GM18505 (cell line): Measurements from ENCODE around the gene TEP1.

ENCODE experiments used
- ATAC-seq: cut with Tn5 transposase; IDR thresholded peaks from one replicate; pipeline ENCODE4 v1.9.1; 2021; ENCODE audit not compliant: unreplicated experiment
- POLR2A ChIP-seq: IDR thresholded peaks from 4 replicates; pipeline ENCODE4 v1.6.1; 2011; ENCODE audit warnings: borderline replicate concordance; ENCODE audit not compliant: insufficient read depth, insufficient read length; ENCODE audit errors: extremely low read depth

The TEP1 gene

DNA sequence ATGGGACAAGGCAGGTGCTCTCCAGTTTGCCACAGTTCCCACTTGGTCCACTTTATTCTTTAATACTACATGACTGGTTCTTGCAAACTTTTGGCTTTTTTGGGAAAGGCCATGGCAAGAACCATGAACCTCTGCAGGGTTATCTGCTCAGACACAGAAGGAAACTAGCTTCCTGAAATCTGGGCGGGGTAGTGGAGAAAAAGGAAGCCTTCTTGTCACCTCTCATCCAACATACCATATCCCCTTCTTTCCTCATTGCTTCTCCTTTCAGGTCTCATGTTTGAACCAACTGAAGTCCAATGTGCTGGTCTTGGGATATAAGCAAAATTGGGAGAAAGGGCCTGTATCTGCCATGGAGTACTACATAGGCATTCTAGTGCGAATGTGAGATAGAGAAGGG lies 28.2 kb upstream of the TEP1 start:
- ATAC-seq, result no peak
- no peak for TF ChIP-seq POLR2A

DNA sequence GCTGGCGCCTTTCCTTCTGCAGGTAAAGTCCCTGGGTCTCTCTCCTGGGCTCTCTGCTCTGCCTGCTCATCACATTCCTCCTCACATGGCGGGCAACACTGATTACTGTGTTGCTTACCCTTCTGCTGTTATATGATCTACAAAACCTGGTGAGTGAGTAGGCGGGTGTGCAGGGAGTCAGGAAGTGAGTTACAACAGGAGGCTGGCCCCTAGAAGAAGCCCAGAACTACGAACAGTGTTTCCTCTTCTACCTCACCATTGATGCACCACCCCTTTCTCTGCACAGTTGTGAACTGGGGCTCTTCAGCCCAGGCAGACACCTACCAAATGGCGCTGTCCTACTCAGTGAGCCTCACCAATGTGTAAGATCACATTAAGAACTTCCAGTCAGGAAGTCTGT lies 27.6 kb upstream of the TEP1 start:
- no peak for TF ChIP-seq POLR2A
- ATAC-seq, result no peak

DNA sequence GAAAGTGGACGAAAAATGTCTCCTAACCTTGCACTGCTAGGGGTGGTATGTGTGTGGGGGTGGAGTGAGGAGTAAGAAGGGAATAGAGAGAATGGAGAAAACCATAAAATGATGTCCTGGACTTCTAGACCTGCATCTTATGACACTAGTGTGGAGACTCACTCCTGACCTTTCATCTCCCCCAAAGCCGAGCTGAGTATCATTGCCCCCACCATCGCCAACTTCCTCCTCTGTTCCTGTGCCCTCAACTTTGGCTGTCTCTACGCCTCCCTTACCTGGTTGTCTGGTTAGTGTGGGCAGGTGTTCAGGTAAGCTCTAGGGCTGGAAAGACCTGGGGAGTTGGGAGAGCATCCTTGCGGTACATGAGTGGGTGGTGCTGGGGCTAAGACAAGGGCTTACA lies 27.2 kb upstream of the TEP1 start:
- ATAC-seq, result no peak
- TF ChIP-seq POLR2A, result no peak

DNA sequence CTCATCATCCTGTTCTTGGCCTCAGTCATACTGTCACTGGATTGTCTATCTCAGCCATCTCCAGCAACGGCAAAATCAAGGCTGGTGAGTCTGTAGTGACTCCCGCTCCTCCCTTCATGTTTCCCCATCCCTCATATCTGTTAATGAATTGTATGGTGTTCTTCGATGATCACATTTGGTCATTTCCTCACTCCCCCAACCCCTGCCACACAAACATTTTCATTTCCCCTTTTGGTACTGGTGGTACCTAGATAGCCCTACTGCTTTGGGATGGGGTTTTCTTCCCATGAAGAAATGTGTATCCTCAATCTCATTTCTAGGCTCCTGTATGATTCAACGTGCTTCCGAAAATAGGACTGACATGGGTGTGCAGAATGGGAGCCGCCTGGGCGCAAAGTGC lies 25.4 kb upstream of the TEP1 start:
- no peak for TF ChIP-seq POLR2A
- ATAC-seq, result peak; percentile 52

DNA sequence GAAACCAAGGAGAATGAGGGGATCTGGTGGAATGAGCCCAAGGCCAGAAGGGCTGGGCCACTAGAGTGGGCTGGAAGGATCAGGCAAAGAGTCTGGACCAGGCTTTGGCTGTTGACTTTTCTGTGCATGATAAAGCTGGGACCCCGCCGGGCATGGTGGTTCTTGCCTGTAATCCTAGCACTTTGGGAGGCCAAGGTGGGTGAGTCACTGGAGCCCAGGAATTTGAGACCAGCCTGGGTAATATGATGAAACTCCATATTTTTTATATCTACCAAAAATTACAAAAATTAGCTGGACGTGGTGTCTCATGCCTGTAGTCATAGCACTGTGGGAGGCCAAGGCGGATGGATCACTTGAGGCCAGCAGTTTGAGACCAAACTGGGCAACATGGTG lies 23.1 kb upstream of the TEP1 start:
- no peak for ATAC-seq
- TF ChIP-seq POLR2A, result no peak

DNA sequence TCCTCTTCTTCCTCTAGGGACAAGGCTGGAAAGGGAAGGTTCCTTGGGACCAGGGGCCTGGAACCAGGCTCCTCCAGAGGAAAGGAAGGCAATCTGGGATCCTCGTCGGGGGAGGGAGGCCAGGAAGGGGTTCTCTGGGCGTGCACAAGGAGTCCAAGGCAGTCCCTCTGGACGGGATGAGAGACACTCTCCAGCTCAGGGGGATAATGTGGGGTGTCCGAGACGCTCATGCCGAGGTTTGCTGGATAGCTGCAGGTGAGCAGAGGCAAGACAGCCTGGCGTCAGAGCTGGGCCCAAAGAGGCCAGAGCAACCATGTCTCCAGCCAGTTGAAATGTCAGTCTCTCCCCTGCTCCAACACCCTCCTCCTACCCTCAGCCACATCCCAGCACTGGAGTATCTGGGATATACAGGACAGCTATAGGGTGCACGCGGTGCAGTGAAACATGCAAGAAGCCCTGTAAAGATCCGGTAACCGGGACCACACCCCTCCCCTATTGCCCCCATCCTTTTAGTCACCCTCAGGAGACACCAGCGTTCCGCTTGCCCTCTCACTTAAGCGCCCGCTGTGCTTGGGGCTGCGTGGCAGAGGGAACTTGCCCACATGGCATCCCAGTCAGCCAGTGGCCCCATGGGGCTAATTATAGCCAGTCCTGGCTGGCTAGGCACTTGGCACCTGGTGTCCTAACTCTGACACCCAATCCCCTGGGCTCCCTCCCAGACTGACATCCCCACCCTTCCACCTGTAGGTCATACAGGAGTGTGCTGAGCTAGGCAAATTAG lies 22.5 kb upstream of the TEP1 start, which contains the start of gene KLHL33:
Gene KLHL33, minus strand, starts transcription at position 585 of the 781 bp plus-strand sequence. Its CDS starts 355 bp downstream, at position 230.
- TF ChIP-seq POLR2A, result no peak
- ATAC-seq, result no peak

DNA sequence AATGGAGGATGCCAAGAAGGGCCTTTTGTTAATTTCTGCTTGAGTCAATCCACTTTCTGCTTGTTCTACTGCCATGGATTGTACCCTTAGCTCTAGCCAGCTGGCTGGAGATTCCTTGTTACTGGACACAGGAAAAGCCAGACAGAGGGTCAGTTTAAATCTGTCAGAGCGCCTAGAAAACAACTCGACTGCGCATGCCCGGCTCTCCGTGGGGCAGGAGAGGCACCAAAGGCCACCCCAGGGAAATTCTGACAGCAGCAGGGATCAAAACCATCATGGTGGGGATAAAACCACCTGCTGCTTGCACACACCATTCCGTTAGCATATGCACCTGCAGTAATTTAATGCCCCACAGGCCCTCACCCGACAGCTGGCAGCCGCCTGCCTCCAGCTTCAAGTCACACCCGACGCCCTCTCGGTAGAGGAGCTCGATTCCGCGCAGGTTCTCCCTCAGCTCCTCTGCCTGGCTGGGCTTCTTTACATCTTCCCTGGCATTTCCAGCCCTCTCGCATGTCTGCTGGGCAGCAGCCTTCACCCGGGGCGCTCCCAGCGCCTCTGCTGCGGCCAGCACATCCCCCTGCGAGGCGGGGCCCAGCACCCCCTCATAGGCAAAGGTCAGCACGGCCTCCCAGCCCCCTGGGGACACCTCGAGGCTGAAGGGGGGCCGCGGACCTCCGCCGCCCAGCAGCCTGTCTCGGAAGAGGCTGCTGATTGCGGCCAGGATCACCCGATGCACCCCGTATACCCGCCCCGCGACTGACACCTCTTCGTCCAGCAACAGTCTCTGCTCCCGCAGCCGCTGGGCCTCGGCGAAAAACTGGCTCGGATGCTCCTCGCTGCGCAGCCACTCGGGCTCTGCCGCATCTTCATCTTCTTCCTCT lies 21.6 kb upstream of the TEP1 start:
- no peak for TF ChIP-seq POLR2A
- ATAC-seq, result no peak

DNA sequence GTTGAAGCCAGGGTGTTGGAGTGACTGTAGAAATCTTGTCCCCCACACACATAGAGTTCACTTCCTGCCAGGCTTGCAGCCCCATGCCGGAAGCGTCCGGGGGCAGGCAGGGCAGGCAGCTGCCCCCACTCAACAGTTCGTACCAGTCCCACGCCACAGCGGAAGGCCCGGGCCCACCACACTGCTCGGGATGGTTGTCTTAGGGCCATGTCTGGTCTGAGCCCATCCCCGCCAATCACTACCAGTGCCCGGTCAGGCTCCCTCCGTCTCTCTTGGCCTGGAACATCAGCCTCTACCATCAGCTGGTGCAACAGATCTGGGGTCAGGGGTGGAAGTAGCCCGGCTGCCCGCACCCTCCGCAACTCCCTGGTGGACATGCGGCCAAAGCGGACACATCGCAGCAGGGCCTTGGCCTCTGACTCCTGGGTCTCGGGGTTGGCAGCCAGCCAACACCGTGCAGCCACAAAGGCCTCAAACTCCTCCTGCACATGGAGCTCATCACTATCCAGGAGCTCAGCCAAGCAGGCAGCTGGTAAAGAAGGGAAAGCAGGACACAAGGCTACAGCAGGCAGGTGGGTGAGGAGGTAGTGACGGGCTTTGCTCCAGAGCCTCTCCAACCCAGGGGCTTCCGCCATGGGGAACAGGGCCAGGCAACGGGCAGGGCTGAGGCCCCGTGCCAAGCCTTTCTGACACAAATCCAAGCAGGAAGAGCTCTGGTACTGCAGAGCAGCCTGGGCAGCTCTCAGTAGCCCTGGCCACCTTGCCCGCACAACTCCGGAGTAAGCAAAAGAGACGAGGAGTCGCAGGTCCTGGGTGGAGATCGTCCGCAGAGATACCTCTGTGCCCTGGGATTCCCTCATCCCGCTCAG lies 16.7 kb upstream of the TEP1 start:
- TF ChIP-seq POLR2A, result no peak
- no peak for ATAC-seq

DNA sequence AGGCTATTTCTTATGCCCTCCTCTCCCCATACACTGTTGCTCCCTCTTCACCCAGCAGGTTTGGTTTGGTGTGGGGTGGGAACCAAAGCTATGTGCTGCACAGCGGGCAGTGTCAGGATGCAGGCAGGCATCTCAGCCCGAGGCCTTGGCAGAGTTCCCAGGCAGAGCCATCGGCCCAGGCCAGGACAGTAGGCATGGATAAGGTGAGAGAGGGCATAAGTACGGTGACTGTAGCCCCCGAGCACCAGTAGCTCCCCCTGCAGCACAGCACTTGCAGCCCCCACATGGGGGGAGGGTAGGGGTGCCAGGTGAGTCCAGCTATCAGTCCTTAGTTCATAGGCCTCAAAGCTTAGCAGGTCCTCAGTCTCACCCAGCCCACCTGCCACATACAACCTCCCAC lies 15.5 kb upstream of the TEP1 start:
- TF ChIP-seq POLR2A, result no peak

DNA sequence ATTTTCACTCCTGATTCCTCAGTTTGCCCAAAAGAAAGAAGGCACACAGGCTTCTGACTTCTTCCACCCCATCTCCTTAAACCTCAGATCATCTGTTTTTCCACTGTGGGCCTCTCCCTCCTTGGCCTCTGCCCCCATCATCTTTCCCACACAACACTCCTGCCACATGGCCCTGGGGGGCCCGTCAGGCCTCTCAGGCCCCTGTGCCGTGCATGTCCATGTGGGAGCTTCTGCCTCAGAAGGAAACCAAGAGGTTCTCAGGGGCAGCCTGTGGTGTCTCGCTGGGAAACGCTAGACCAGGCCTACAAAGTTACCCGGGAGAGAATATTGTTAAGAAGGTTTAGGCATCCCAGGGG lies 14.7 kb upstream of the TEP1 start:
- no peak for TF ChIP-seq POLR2A
- peak; percentile 33 for ATAC-seq

More for the DNA sequence above, 15.5 kb upstream of the TEP1 start:
- no peak for ATAC-seq

DNA sequence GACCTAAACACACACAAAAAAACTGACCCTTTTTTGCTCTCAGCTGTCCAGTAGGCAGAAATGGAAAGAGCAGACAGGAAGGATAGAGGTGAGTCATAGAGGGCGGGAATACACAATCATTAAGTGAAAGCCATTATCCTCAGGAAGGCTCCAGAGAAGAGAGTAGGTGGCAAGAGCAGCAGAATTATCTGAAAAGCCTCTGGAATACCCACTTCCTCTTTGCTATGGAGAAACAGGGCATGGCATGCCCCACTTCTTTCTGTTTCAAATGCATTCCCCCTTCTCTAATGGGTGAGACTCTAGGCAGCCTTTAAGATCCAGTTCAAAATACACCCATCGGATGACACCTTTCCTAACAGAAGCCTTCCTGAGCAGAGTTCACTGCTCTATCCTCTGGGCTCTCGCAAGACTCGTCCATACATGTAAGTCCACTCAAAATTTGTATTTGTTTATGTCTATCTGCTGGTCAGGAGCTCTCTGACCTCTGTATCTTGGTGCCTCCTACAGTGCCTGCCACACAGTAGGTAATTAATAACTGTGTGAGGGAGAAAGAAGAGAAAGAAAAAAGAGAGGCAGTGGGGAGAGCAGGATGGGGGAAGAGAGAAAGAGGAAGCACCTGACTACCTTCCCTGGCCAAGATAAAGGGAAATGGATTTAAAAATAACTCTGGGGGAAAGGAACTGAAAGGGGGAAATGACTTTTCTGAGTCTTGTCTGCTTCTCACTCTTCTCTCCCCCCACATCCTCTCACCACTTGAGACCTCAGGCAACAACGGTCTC lies 14.1 kb upstream of the TEP1 start:
- no peak for TF ChIP-seq POLR2A
- peak; percentile 83 for ATAC-seq

DNA sequence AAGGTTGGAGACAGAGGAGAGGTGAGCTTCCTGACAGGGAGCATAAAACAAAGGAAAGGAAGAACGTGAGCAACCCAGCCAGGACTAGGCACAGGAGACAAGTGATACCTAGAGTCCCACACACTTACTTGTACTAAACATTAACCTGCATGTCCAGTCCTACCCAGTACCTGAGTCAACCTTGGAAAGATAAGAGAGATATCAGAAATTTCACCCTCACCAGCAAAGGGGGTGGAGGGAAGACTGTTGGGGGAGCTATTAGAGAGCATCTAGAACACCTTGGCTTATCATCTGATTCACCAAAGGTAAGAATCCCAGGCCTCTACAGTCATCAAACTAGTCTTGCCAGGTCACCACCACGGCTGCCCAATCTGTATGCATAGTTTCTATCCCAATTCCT lies 11.6 kb upstream of the TEP1 start:
- ATAC-seq, result no peak
- no peak for TF ChIP-seq POLR2A

DNA sequence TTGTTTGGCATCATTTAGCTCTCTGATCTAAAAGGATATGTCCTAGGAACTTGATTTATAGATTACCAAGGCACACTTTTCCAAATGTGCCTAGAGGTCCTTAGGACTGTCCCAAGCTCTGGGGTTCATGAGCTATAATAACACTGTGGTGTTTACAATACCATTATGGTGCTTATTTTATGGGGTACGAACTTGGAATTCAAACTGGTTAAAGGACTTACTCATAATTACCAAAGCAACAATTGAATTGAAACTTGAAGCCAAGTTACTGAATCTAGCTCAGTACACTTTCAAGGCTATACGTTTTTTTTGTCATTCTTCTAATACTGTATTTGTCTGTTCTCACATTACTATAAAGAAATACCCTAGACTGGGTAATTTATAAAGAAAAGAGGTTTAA lies 9.6 kb upstream of the TEP1 start:
- no peak for ATAC-seq
- TF ChIP-seq POLR2A, result no peak

DNA sequence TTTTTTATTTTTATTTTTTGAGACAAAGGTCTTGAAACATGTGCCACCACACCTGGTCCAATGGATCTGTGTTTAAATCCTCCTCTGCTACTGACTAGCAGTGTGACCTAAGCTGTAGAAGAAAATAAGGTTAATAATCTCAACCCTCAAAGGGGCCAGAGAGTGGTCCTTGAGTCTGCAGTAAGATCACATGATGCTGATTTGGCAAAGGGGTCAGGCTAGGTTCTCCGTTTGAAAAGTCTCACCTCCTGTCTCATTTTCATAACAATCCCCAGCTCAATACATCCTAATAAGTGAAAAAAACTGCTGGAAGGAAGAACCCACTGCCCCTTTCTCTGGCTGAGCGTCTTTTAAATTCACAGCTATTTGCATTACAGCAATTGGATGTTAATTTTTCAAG lies 8.0 kb upstream of the TEP1 start:
- no peak for ATAC-seq
- TF ChIP-seq POLR2A, result no peak
